ENCODE data around the gene LRRN2. TPM values are rescaled to one million over a fixed set of nuclear protein-coding genes. Genes with fewer than 3 reads are reported as not detected.

The LRRN2 gene
- total RNA-seq, 1 experiment from 2014 or later, result 5.8 TPM

DNA sequence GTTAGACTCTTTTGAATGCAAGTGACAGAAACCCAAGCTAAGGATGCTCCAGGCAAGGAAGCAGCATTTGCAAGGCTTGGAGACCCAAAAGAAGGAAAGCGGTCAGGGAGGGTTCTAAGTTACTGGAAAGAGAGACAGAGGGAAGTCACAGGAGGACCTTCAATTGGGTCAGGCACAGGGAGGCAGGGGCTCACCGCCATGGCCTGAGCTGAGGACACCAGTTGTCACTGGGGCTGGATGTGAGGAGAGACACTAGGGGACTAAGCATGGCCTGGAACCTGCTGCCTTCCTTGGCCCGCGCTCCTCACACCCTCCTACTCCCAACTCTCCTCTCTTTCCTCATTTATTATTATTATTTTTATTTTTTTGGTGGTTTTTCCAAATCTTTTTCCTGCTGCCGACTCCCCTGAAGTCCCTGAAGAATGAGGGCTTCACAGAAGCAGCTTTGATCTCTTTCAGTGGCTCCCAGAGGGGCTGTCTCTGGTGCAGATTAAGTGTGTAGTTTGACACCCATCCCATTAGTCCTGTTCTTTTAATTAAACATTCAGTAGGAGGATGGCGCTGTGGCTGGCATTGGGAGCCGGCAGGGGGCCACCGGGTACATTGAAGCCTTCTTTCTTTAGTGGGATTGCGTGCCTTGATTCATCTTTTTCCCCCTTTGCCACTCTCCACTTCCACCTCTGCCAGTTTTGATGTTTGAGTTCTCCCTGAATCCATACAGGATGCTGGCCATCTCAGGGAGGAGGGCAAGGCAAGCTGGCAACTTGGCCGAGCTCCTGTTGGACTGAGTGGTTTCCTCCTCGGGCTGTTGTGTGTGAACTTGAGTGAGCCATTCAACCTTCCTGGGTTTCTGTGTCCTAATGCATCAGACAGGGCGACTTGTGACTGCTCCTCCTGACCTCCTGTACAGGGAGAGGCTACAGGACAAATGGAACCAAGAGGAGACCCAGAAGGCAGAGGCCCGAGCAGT is 110.0 kb downstream of the LRRN2 start:
- Histone ChIP-seq H3K56ac (ENCODE audit: insufficient read length, low read depth, low read length) (no peak overlapping the region), H4K8ac (replicated peaks; ENCODE audit: insufficient read length, low read depth, low read length) (no peak overlapping the region), H2BK12ac (ENCODE audit: insufficient read length, low read depth, low read length) (no peak overlapping the region), H3K23me2 (ENCODE audit: insufficient read length, low read depth, low read length, poor library complexity, severe bottlenecking) (no peaks in the 10 kb centered on the region), H3K79me1 (ENCODE audit: insufficient read depth, low read depth, low read length, poor library complexity, severe bottlenecking) (no peaks in the 10 kb centered on the region), H3K27me3 (ENCODE audit: insufficient read depth, low read length) (peaks cover 2% of the 10 kb centered on the region; the same call in 1 of the 2 replicates), H3K27ac (ENCODE audit: insufficient read length, low read depth, low read length) (no peak overlapping the region), H2AK5ac (ENCODE audit: insufficient read length, low read length) (no peak overlapping the region), H3K14ac (ENCODE audit: insufficient read depth, low read length) (no peak overlapping the region; the same call in 1 of the 2 replicates), H2AFZ (ENCODE audit: low read length) (no peak overlapping the region), H3K4me1 (ENCODE audit: insufficient read depth, low read length) (peaks cover 25% of the 10 kb centered on the region), H3K9me3 (ENCODE audit: control insufficient read depth, low read depth, low read length) (no peaks in the 10 kb centered on the region), H3K4ac (ENCODE audit: low read depth, low read length) (no peak overlapping the region), H2BK5ac (ENCODE audit: insufficient read length, low read length) (no peak overlapping the region), H3K79me2 (ENCODE audit: insufficient read depth, low read length) (no peaks in the 10 kb centered on the region), H3K9ac (ENCODE audit: extremely low read depth, insufficient read length, low read length) (no peak overlapping the region), H2BK120ac (ENCODE audit: low read depth, low read length, poor library complexity, severe bottlenecking) (no peak overlapping the region), H4K20me1 (ENCODE audit: control insufficient read depth, insufficient read depth, insufficient read length) (no peaks in the 10 kb centered on the region), H3K23ac (ENCODE audit: insufficient read length, low read depth, low read length) (no peak overlapping the region), H3K4me2 (ENCODE audit: insufficient read depth, insufficient read length, low read length) (no peak overlapping the region), H2BK15ac (ENCODE audit: low read depth, low read length) (no peak overlapping the region), H4K5ac (ENCODE audit: insufficient read length, low read depth, low read length) (no peak overlapping the region), H3K18ac (ENCODE audit: insufficient read length, low read depth, low read length) (no peak overlapping the region), H3T11ph (ENCODE audit: low read length) (no peak overlapping the region), H4K91ac (ENCODE audit: insufficient read length, low read depth, low read length) (no peak overlapping the region), H2BK20ac (ENCODE audit: low read depth, low read length, poor library complexity, severe bottlenecking) (no peak overlapping the region)
- Mint-ChIP-seq H3K4me3 (peak overlapping the region in 1 of 2 experiments; percentile 41; a peak in 3 of 5 replicates), H3K27me3 (ENCODE audit: low read depth) (peaks cover 40% of the 10 kb centered on the region), H3K9me3 (no peaks in the 10 kb centered on the region; a peak in 1 of 5 replicates), H3K36me3 (ENCODE audit: insufficient read depth in 1 of 3, low read depth in 3 of 3) (no peaks in the 10 kb centered on the region; a peak in 1 of 7 replicates), H3K4me1 (peaks cover 78 to 92% of the 10 kb centered on the region in 2 experiments), H3K27ac (peak overlapping the region in 2 of 3 experiments; percentile 38 to 80; a peak in 2 of 7 replicates)
- TF ChIP-seq, protein P1, sequence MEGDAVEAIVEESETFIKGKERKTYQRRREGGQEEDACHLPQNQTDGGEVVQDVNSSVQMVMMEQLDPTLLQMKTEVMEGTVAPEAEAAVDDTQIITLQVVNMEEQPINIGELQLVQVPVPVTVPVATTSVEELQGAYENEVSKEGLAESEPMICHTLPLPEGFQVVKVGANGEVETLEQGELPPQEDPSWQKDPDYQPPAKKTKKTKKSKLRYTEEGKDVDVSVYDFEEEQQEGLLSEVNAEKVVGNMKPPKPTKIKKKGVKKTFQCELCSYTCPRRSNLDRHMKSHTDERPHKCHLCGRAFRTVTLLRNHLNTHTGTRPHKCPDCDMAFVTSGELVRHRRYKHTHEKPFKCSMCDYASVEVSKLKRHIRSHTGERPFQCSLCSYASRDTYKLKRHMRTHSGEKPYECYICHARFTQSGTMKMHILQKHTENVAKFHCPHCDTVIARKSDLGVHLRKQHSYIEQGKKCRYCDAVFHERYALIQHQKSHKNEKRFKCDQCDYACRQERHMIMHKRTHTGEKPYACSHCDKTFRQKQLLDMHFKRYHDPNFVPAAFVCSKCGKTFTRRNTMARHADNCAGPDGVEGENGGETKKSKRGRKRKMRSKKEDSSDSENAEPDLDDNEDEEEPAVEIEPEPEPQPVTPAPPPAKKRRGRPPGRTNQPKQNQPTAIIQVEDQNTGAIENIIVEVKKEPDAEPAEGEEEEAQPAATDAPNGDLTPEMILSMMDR (conservative IDR thresholded peaks at IDR 0.05), result no peak
- no peak for DNase-seq
- no CpG with 5 or more reads among the region's 13 CpGs for WGBS (ENCODE audit: extremely low coverage, insufficient read length, low lambda C conversion rate)
